HL-60 (cell line): Measurements from ENCODE around the gene SEMA4A.

ENCODE experiments used
- DNase-seq, 2 experiments: peaks; one replicate each; pipeline ENCODE4 v3.0.0-alpha.2; 2010 to 2020; ENCODE audit warnings: low read depth in 1 of 2, low spot score in 1 of 2
- H3K27ac ChIP-seq: fragments of 250-450 bp; sonication (Bioruptor Pico); replicated peaks from 2 replicates; pipeline ENCODE4 v1.5.1; 2020; ENCODE audit warnings: mild to moderate bottlenecking, moderate library complexity
- H3K27me3 ChIP-seq: fragments of 250-450 bp; sonication (Bioruptor Pico); 2 replicates; pipeline ENCODE4 v1.5.1; 2021; ENCODE audit warnings: mild to moderate bottlenecking, moderate library complexity; ENCODE audit not compliant: insufficient read depth, poor library complexity, severe bottlenecking
- H3K4me3 ChIP-seq: replicated peaks from 2 replicates; pipeline ENCODE4 v1.5.1; 2011; ENCODE audit warnings: mild to moderate bottlenecking, control low read depth, low read length; ENCODE audit not compliant: insufficient read depth
- GABPA ChIP-seq: IDR thresholded peaks from 2 replicates; pipeline ENCODE4 v1.6.1; 2012; ENCODE audit warnings: low read depth
- POLR2AphosphoS5 ChIP-seq: IDR thresholded peaks from 2 replicates; pipeline ENCODE4 v1.6.1; 2012; ENCODE audit warnings: low read depth
- REST ChIP-seq: IDR thresholded peaks from 2 replicates; pipeline ENCODE4 v1.6.1; 2012; ENCODE audit warnings: low read depth; ENCODE audit not compliant: insufficient replicate concordance
- SPI1 ChIP-seq: IDR thresholded peaks from 2 replicates; pipeline ENCODE4 v1.6.1; 2012; ENCODE audit warnings: low read depth, mild to moderate bottlenecking, borderline replicate concordance
- long read RNA-seq: library from polyadenylated mRNA; unstranded; transcript quantifications from one replicate; pipeline ENCODE4 v2.0.0, GENCODE V29; 2020
- TF ChIP-seq, protein P1 (sequence below): IDR thresholded peaks from one replicate; pipeline ENCODE4 v1.5.1; 2011; ENCODE audit warnings: low read length, control low read depth, inconsistent platforms; ENCODE audit not compliant: insufficient read depth

Gene SEMA4A
- long read RNA-seq, transcript SEMA4A-202 (14 exons, 3,249 nt) = major isoform, 153 of 177 reads
- long read RNA-seq, partial matches to known transcripts = 12 of 177 reads
- long read RNA-seq, other reads (novel, unspliced or antisense) = 11 of 177 reads

DNA sequence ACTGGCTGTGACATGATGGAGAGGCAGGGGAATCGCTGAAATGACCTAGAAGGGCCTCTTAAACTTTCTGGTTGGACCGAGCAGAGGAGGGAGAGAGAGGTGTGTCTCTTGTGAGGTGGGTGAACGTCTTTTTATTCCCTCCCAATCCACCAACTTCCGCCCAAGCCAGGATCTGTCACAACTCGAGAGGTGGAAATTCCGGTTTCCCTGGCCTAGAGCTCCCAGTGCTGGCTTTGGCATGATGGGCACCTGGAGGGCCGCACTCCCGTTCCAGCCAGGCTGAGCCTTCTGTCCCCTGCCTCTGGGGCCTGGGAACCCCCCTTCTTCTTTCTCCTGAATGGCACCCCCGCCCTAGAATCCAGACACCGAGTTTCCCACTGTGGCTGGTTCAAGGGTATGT, at the start of gene SEMA4A:
TSS of gene SEMA4A (plus strand) at position 224 of the 400 bp plus-strand sequence. CDS start 994 bp downstream, outside the sequence.
- TF ChIP-seq GABPA = no peak
- no peak for TF ChIP-seq SPI1
- TF ChIP-seq, protein P1, sequence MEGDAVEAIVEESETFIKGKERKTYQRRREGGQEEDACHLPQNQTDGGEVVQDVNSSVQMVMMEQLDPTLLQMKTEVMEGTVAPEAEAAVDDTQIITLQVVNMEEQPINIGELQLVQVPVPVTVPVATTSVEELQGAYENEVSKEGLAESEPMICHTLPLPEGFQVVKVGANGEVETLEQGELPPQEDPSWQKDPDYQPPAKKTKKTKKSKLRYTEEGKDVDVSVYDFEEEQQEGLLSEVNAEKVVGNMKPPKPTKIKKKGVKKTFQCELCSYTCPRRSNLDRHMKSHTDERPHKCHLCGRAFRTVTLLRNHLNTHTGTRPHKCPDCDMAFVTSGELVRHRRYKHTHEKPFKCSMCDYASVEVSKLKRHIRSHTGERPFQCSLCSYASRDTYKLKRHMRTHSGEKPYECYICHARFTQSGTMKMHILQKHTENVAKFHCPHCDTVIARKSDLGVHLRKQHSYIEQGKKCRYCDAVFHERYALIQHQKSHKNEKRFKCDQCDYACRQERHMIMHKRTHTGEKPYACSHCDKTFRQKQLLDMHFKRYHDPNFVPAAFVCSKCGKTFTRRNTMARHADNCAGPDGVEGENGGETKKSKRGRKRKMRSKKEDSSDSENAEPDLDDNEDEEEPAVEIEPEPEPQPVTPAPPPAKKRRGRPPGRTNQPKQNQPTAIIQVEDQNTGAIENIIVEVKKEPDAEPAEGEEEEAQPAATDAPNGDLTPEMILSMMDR = no peak
- no peak for TF ChIP-seq POLR2AphosphoS5
- no peak for TF ChIP-seq REST
- no peaks in the 10 kb centered on the region for H3K27me3 ChIP-seq
- H3K4me3 ChIP-seq = peak within 1 kb of the TSS; percentile 75
- DNase-seq = no peak
- peak within 1 kb of the TSS; percentile 81 for H3K27ac ChIP-seq

GRCh38 chr1:156104065-156104810, 49.1 kb upstream of the SEMA4A start:
- Histone ChIP-seq H3K27me3 (no peaks in the 10 kb centered on the region), H3K4me3 (no peak overlapping the region), H3K27ac (peak overlapping the region; percentile 62)
- DNase-seq = peak in 1 of 2 experiments; percentile 48
- TF ChIP-seq SPI1 (no peak), POLR2AphosphoS5 (no peak), REST (no peak), GABPA (no peak)
- TF ChIP-seq, protein P1 = no peak

DNA sequence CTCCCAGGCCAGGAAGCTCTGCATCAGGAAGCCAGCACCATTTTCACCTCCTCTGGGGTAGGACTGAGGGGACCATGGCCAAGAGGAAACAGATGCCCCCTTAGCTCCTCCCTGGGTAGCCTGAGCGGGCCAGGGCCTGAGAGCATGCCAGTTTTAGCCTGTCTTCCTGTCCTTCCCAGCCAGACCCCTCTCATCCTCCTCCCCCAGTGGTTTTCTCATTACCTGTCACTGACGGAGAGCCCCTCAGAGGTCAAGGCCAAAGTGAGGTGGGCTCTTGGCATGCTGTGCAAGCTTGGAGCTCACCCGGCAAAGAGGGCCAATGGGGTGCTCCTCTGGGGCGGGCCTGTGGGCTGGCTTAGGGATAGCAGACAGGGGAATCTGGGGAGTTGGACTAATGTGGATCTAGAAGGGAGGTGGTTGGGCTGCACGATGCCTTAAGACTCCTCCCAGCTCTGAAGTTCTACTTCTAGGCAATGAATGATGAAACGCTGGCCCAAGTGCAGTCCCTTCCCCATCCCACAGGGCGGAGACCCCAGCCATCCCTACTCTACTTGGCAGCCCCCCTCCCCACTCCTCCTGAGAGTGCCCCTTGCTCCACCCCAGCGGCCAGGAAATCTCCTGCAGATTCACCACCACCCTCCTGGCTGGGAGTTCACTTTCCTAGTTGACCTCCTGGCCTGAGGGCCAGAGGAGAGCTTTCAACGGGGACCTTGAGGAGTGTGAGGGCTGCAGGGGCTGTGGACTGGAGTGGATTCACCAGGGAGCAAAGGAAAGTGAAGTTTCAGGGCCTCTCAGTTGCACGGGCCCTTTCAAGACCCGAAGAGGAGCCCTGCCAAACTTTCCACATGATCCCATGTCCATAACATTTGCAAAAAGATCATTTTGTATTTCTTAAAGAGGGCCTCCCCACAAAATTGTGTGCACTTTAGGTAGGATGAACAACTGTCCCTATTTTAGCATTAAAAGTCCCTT, 48.2 kb upstream of the SEMA4A start:
- Histone ChIP-seq H3K27ac (peak overlapping the region; percentile 62), H3K27me3 (no peaks in the 10 kb centered on the region), H3K4me3 (no peak overlapping the region)
- no peak for DNase-seq
- TF ChIP-seq POLR2AphosphoS5 (no peak), GABPA (no peak), SPI1 (no peak), REST (no peak)
- TF ChIP-seq, protein P1 = no peak
